ENCODE measurements around the gene CCDC85B. TPM values are rescaled to one million over a fixed set of nuclear protein-coding genes. Genes with fewer than 3 reads are reported as not detected.

CCDC85B gene
- polyA plus RNA-seq, 3 donors from 2014 or later, result 62.9 to 159 (median 142) TPM

DNA sequence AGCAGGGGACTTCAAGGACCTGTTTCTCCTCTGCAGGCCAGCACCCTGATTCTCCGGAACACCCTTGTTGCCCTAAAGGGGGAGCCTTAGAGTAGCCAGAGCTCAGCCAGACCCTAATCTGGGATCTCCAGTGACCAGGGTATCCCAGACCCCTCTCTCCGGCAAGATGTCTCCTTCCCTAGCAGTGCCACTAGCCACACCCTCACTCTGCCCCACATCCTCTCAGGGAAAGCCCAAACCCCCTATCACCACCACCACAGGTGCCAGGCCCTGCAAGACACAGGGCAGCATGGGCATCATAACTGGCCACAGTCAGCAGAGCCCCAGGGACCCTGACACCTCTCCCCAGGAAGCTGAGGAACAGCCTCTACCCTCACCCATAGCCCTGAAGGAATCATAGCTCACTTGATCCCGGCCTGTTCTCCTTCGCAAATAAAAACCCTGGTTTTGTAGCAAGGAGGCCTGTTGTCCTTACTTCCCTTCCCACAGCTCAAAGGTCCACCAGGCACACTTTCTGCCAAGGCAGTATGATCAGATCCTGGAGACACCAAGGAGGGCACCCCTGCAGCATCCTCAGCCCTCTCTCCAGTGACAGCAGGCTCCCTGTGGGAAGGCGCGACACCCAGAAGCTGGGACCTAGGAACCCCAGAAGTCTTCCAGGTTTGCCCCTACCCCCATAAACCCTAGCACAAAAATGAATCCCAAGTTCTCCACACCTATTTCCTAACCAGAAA lies 37.1 kb upstream of the CCDC85B start:
- Mint-ChIP-seq H3K4me3 (no peak overlapping the region), H3K27ac (peak overlapping the region in 3 of 6 donors; percentile 3 to 61 (median 40)), H3K36me3 (peaks cover 24 to 41% (median 25%) of the 10 kb centered on the region in 3 donors), H3K9me3 (no peaks in the 10 kb centered on the region), H3K4me1 (peaks cover 42 to 48% of the 10 kb centered on the region in 2 donors), H3K27me3 (ENCODE audit: low read depth in 3 of 3) (peaks cover 10 to 22% (median 18%) of the 10 kb centered on the region in 3 donors)
- no peak for DNase-seq

DNA sequence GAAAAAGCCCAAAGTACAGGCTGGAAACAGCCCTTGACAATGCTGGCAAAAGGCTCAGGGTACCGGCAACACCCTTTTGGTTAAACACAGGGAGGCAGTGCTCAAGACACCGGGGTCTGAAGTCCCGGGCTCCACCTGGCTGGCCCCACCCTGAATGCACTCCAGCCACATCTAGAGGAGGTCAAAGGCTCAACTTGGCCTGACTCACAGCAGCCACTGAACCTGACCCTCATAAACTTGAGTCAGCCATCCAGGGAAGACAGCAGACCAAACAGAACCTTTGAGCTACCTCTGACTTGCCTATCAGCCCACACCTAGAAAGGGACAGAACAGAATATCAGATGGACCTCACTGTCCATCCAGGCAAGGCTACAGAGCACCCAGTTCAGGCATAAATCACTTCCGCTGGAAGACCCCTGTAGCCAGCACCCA lies 36.3 kb upstream of the CCDC85B start:
- Mint-ChIP-seq H3K27ac (peak overlapping the region in 4 of 6 donors; percentile 30 to 64 (median 60)), H3K9me3 (no peaks in the 10 kb centered on the region), H3K36me3 (peaks cover 24 to 41% (median 25%) of the 10 kb centered on the region in 3 donors), H3K27me3 (ENCODE audit: low read depth in 3 of 3) (peaks cover 10 to 23% (median 18%) of the 10 kb centered on the region in 3 donors), H3K4me3 (peak overlapping the region in 4 of 5 donors; percentile 10 to 61 (median 31)), H3K4me1 (peaks cover 48 to 55% of the 10 kb centered on the region in 2 donors)
- DNase-seq, result no peak

DNA sequence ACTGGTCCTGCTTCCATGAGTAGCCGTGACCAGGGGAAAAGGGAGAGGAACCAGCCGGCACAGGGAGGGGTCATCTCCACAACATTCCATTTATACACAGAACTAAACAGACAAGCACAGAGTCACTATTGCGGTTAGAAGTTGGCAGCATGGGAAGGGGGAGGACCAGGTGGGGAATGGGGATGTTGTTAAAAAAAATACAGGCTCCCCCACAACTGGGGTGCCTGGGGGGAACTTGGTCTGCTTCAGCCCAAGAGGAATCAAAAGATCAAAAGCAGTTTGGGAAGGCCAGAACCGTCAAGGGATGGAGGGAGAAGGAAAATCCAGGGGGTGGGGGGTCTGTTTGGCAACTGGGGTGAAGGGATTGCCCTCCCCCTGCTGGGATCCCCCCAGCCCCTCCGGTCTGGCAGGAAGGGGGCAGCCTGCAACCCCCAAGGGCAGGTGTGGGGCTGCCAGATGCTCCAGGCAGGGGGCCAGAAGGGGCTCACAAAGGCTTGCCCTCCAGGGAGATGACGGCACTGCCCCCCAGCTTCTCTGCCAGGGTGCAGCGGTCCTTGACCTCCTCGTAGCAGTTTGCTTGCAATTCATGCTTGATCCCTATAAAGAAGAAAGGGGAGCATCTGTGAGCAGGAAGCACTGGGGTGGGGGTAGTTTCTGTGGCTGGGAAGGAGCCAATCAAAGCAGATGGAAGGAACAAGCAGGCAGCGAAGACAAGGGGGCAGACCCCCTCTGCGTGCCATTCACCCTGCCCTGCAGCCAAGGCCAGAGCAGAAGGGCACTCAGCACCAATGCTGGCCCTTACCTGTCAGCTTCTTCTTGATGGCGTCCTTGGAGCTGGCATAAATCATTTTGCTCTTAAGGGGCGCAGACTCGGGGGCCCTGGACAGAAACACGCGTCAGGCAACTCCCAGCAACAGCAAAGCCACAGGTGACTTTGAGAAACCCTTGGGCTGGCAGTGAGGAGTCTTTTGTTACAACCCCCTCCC lies 35.3 kb upstream of the CCDC85B start:
- DNase-seq, result no peak
- Mint-ChIP-seq H3K9me3 (no peaks in the 10 kb centered on the region), H3K4me3 (peak overlapping the region; percentile 89 to 96 (median 92)), H3K4me1 (peaks cover 56 to 65% of the 10 kb centered on the region in 2 donors), H3K27ac (peak overlapping the region in 5 of 6 donors; percentile 62 to 95 (median 92)), H3K27me3 (ENCODE audit: low read depth in 3 of 3) (peaks cover 10 to 26% (median 20%) of the 10 kb centered on the region in 3 donors), H3K36me3 (peaks cover 24 to 41% (median 25%) of the 10 kb centered on the region in 3 donors)

DNA sequence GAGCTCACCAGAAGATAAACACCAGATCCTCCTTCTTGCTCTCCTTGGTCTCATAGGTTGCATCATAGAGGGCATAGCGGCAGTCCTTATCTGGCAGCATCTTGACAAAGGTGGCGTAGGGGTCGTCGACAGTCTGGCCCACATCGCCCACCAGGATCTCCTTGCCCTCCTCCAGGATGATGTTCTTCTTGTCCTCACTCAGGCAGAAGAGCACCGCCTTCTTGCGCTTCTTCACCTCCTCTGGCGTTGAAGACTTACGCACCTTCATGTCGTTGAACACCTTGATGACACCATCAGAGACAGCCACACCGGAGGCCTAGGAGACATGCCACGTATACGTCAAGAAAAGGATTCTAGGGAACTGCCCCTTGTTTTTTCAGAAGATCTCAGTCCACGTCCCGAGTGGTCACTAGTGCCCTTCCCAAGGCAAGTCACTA lies 34.5 kb upstream of the CCDC85B start:
- H3K27me3 Mint-ChIP-seq (ENCODE audit: low read depth in 3 of 3), result peaks cover 10 to 28% (median 22%) of the 10 kb centered on the region in 3 donors
- peaks cover 58 to 69% of the 10 kb centered on the region in 2 donors for H3K4me1 Mint-ChIP-seq
- peak overlapping the region; percentile 86 to 95 (median 92) for H3K27ac Mint-ChIP-seq
- H3K9me3 Mint-ChIP-seq, result no peaks in the 10 kb centered on the region
- H3K36me3 Mint-ChIP-seq, result peaks cover 24 to 41% (median 25%) of the 10 kb centered on the region in 3 donors
- DNase-seq, result no peak
- peak overlapping the region; percentile 89 to 96 (median 92) for H3K4me3 Mint-ChIP-seq

DNA sequence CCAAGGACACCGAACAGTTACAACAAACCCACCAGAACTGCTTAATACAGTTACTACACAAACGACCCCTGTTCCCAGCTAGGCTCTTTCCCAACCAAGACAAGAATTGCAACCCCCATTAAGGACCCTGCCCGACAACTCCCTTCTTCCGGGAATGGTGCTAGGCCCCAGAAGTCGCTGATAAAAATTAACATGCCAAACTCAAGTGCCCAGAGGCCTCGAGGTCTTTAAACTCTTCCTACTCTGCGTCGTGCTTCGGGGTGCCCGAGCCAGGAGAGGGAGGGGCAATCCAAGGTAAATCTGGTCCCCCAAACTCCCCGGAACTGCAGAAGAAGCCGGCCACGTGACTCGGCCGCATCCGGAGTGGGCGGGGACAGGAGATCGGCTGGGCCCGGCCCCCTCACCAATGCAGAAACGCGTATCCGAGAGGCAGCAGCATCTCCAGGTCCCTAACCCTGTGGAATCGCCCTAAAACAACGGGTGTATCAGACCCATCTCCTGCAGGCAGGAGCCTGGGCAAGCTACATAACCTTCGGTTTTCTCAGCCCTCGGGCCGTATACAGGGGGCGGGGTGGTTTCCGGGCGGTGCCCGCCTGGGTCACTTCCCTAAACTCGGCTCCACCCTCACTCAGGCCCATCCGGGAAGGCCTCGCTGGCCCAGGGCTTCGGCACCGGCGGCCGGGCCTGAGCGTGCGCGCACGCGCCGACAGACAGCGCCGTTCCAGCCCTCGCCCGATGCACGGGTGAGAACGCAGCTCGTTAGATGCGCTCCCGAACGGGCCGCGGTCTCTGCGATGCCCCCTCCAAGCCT lies 33.6 kb upstream of the CCDC85B start:
- Mint-ChIP-seq H3K36me3 (peaks cover 19 to 34% (median 20%) of the 10 kb centered on the region in 3 donors), H3K4me3 (peak overlapping the region; percentile 89 to 96 (median 92)), H3K27ac (peak overlapping the region; percentile 86 to 95 (median 92)), H3K4me1 (peaks cover 67 to 75% of the 10 kb centered on the region in 2 donors), H3K27me3 (ENCODE audit: low read depth in 3 of 3) (peaks cover 10 to 28% (median 22%) of the 10 kb centered on the region in 3 donors), H3K9me3 (no peaks in the 10 kb centered on the region)
- peak; percentile 79 to 83 (median 81) for DNase-seq

DNA sequence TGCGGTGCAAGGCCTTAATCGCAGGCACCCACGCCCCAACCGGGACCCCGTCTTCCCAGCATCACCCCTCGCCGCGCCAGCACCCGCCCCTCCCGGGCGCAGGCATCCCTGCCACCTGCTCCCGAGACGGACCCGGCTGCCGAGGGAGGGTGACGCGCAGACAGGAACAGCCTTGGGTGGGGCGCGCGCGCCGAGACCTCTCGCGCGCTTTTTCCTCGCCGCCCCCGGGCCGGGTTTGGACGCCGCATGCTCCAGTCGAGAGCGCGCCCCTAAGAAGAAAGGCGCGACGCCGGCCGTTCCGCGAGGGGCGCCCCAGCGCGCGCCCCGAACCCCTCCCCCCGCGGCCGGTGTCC lies 33.0 kb upstream of the CCDC85B start:
- peaks cover 16 to 33% (median 16%) of the 10 kb centered on the region in 3 donors for H3K36me3 Mint-ChIP-seq

DNA sequence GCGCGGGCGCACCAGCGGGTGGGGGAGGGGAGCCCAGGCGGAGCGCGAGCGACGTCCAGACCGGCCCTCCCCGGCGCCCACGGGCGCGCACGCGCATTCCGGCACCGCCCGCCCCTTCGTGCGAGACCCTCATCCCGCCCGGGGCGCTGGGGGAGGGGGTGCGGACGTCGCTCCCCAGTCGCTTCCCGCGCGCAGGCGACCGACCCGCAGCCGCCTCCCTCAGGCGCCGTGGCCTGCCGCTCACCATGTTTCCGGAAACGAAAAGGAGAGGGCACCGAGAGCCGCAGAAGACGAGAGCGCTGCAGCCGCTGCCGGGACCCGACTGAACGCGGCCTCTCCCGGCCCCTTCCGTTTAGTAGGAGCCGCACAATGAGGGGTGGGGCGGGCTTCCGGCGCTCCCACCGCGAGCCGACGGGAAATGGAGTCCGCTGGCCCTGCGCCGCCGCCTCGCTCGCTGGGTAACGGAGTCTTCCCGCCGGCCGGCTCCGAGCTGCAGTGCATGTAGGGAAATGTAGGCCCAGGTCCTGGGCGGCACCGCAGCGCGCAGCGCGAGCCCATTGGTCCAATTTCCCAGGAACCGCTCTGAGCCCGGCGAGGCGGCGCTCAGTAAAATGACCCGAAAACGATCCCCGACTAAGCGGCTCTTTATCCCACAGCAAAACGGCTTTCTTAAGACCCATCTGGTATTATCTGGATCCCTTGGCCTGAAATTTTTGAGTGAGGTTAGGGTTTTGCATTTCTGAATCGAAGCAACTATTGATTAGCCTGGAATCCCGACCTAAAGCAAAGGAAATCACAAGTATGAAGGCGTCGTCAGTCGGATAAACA lies 32.4 kb upstream of the CCDC85B start, which contains the start of gene CFL1:
CFL1 (minus strand) TSS at position 328 of the 828 bp plus-strand sequence; CDS start at position 247, 81 bp downstream.
- Mint-ChIP-seq H3K27me3 (ENCODE audit: low read depth in 3 of 3) (peaks cover 10 to 30% (median 22%) of the 10 kb centered on the region in 3 donors), H3K36me3 (peaks cover 20 to 36% (median 20%) of the 10 kb centered on the region in 3 donors), H3K4me1 (peaks cover 68 to 76% of the 10 kb centered on the region in 2 donors), H3K9me3 (no peaks in the 10 kb centered on the region), H3K27ac (peak within 1 kb of the TSS; percentile 91 to 99 (median 98)), H3K4me3 (peak within 1 kb of the TSS; percentile 91 to 98 (median 94))
- peak; percentile 95 to 96 (median 96) for DNase-seq

More for the DNA sequence above, 33.0 kb upstream of the CCDC85B start:
- Mint-ChIP-seq H3K4me3 (peak overlapping the region; percentile 89 to 96 (median 92)), H3K27me3 (ENCODE audit: low read depth in 3 of 3) (peaks cover 10 to 29% (median 22%) of the 10 kb centered on the region in 3 donors), H3K9me3 (no peaks in the 10 kb centered on the region), H3K27ac (peak overlapping the region in 3 of 6 donors; percentile 86 to 92 (median 87)), H3K4me1 (peaks cover 65 to 73% of the 10 kb centered on the region in 2 donors)
- peak; percentile 63 to 71 (median 69) for DNase-seq

DNA sequence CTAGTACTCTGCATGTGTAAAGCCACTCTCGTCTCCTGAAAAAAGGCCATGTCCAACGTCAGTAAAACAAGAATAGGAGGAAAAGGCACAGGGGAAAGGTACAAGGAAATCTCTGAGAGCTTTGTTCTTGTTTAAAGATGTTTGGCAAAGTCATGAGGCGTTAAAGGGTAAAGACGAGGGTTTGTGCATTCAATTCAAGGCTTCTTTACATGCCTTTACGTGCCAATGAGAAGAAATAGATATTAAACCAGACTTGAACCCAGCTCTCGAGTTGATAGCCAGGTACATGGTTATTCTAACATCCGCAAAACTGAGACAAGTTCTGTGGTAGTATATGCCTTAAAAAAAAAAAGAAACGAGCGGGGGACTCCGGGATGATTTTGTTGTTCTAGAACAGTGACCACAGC lies 31.8 kb upstream of the CCDC85B start:
- DNase-seq, result no peak
- Mint-ChIP-seq H3K36me3 (peaks cover 20 to 32% (median 20%) of the 10 kb centered on the region in 3 donors), H3K9me3 (no peaks in the 10 kb centered on the region), H3K4me3 (peak overlapping the region; percentile 91 to 98 (median 94)), H3K27ac (peak overlapping the region; percentile 91 to 99 (median 98)), H3K27me3 (ENCODE audit: low read depth in 3 of 3) (peaks cover 12 to 25% (median 19%) of the 10 kb centered on the region in 3 donors), H3K4me1 (peaks cover 62 to 70% of the 10 kb centered on the region in 2 donors)

DNA sequence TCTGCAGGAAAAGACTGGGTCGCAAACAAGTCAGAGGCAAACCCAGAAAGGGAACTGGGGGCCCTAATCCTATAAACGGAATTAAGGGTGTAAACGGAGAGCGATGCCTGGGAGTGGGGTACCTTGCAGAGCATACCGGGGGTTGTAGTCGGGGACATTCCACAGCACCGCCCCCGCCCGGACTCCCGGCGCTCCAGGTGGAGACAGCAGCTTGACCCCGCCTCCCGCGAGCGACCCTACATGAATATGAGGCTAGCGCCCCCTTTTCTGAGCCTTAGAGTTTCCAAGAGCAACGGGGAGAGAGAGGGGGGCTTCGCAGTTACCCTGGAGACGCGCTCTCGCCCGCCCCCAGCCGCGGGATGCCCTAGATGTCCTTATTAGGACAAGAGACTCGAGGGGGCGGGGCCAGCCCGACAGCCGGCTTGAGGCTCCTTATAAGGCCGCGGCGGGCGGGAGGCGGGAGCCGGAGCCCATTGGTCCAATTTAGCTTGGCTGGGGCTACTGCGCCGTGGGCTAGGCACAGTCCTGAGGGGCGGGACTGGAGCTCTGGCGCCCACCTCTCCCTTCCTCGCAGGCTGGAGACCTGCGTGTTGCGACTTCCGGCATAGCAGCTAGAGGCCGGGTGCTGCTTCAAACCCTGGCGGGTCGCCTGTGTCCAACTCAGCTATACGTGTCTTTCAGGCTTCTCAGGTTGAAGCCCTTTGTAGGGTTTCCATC lies 31.2 kb upstream of the CCDC85B start:
- peaks cover 58 to 65% of the 10 kb centered on the region in 2 donors for H3K4me1 Mint-ChIP-seq
- H3K27ac Mint-ChIP-seq, result peak overlapping the region; percentile 91 to 99 (median 98)
- H3K36me3 Mint-ChIP-seq, result peaks cover 19 to 27% (median 20%) of the 10 kb centered on the region in 3 donors
- peak; percentile 94 to 95 (median 95) for DNase-seq
- no peaks in the 10 kb centered on the region for H3K9me3 Mint-ChIP-seq
- peak overlapping the region; percentile 91 to 98 (median 94) for H3K4me3 Mint-ChIP-seq
- peaks cover 12 to 25% (median 19%) of the 10 kb centered on the region in 3 donors for H3K27me3 Mint-ChIP-seq (ENCODE audit: low read depth in 3 of 3)

DNA sequence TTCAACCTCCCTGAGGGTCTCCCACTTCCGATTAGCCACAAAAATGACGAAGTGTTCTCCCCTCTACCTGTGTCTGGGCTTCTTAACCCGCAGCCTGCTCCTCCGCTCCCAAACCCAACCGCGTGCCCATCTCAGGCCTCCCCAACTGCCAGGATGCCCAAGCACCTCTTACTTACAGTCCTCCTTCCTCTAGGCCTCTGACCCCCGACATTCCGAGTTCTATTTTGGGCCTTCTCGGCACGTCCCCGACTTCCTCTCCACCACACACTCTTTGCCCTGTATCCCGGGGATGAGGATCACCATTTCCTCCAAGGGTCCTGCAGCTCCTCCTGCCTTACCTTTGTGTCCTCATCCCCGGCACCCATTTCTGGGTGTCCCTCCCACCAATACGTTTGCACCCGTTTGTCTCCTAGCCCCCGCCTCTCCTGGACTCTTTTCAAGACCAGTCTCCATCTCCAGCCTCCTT lies 30.6 kb upstream of the CCDC85B start:
- H3K27ac Mint-ChIP-seq, result peak overlapping the region; percentile 91 to 99 (median 98)
- H3K27me3 Mint-ChIP-seq (ENCODE audit: low read depth in 3 of 3), result peaks cover 10 to 21% (median 19%) of the 10 kb centered on the region in 3 donors
- H3K9me3 Mint-ChIP-seq, result no peaks in the 10 kb centered on the region
- peaks cover 13 to 21% (median 14%) of the 10 kb centered on the region in 3 donors for H3K36me3 Mint-ChIP-seq
- DNase-seq, result no peak
- H3K4me1 Mint-ChIP-seq, result peaks cover 52 to 59% of the 10 kb centered on the region in 2 donors
- H3K4me3 Mint-ChIP-seq, result peak overlapping the region; percentile 91 to 98 (median 94)

All from immature natural killer cell (primary cell).